ENCODE data around the gene MAEA. TPM values are rescaled to one million over a fixed set of nuclear protein-coding genes. Genes with fewer than 3 reads are reported as not detected.

MAEA gene
- total RNA-seq: 100 to 1,000 TPM in 1 of 4 donors, 10 to 100 TPM in 3; 66.2 to 140 (median 83.2) TPM

GRCh38 chr4:1289207-1290164, at the start of gene MAEA:
Gene MAEA (plus strand): TSS chr4:1289891. CDS start chr4:1289914, 23 bp downstream.
- no peaks in the 10 kb centered on the region for H3K9me3 ChIP-seq
- H3K27me3 ChIP-seq: no peaks in the 10 kb centered on the region
- H3K27ac ChIP-seq: peak within 1 kb of the TSS; percentile 48 to 93 (median 85)
- peak; percentile 93 to 94 for DNase-seq (ENCODE audit: low spot score in 2 of 2)
- TF ChIP-seq EP300 (IDR thresholded peaks at IDR 0.05): peak; percentile 82 to 92
- TF ChIP-seq CTCF (IDR thresholded peaks at IDR 0.05): peak in 1 of 5 experiments; percentile 19
- TF ChIP-seq POLR2A (IDR thresholded peaks at IDR 0.05): peak; percentile 59 to 74
- 0 to 1% methylated on average over 27 to 59 of the region's 95 CpGs for WGBS, 2 donors
- peaks cover 0 to 50% (median 34%) of the 10 kb centered on the region in 4 donors for H3K4me1 ChIP-seq
- H3K36me3 ChIP-seq: no peaks in the 10 kb centered on the region
- H3K4me3 ChIP-seq: peak within 1 kb of the TSS; percentile 72 to 99 (median 79)

GRCh38 chr4:1239950-1240307, 49.8 kb upstream of the MAEA start:
- H3K27ac ChIP-seq: no peak overlapping the region
- H3K9me3 ChIP-seq: no peaks in the 10 kb centered on the region
- WGBS, 2 donors: 87% methylated on average over 8 to 22 of the region's 22 CpGs
- H3K27me3 ChIP-seq: no peaks in the 10 kb centered on the region
- peaks cover 5 to 69% (median 34%) of the 10 kb centered on the region in 4 donors for H3K4me1 ChIP-seq
- H3K36me3 ChIP-seq: peaks cover 0 to 67% (median 6%) of the 10 kb centered on the region in 3 donors
- DNase-seq (ENCODE audit: low spot score in 2 of 2): no peak
- no peak for TF ChIP-seq CTCF (IDR thresholded peaks at IDR 0.05)
- no peak for TF ChIP-seq POLR2A (IDR thresholded peaks at IDR 0.05)
- no peak for TF ChIP-seq EP300 (IDR thresholded peaks at IDR 0.05)
- no peak overlapping the region for H3K4me3 ChIP-seq

- WGBS, 2 donors: 88 to 91% methylated on average over 28 to 35 of the region's 37 CpGs
- Histone ChIP-seq H3K36me3 (peaks cover 0 to 57% (median 6%) of the 10 kb centered on the region in 3 donors), H3K27ac (no peak overlapping the region), H3K4me3 (no peak overlapping the region), H3K9me3 (no peaks in the 10 kb centered on the region), H3K27me3 (no peaks in the 10 kb centered on the region), H3K4me1 (peaks cover 5 to 69% (median 42%) of the 10 kb centered on the region in 4 donors)
- TF ChIP-seq CTCF (IDR thresholded peaks at IDR 0.05) (no peak), POLR2A (IDR thresholded peaks at IDR 0.05) (no peak)
- peak in 1 of 2 donors; percentile 4 for DNase-seq (ENCODE audit: low spot score in 2 of 2)
Measured at GRCh38 chr4:1240721-1241465, 48.8 kb upstream of the MAEA start.

GRCh38 chr4:1241466-1241935, 48.2 kb upstream of the MAEA start:
- peaks cover 0 to 51% (median 6%) of the 10 kb centered on the region in 3 donors for H3K36me3 ChIP-seq
- DNase-seq (ENCODE audit: low spot score in 2 of 2): no peak
- peaks cover 5 to 70% (median 48%) of the 10 kb centered on the region in 4 donors for H3K4me1 ChIP-seq
- 78 to 84% methylated on average over 20 to 21 of the region's 21 CpGs for WGBS, 2 donors
- no peaks in the 10 kb centered on the region for H3K9me3 ChIP-seq
- TF ChIP-seq CTCF (IDR thresholded peaks at IDR 0.05) (no peak), POLR2A (IDR thresholded peaks at IDR 0.05) (no peak), EP300 (IDR thresholded peaks at IDR 0.05) (no peak)
- H3K4me3 ChIP-seq: no peak overlapping the region
- H3K27me3 ChIP-seq: no peaks in the 10 kb centered on the region
- H3K27ac ChIP-seq: peak overlapping the region in 1 of 4 donors; percentile 11

All from tibial nerve (tissue), 4 donors.